K562 (cell line): ENCODE results near the gene MRNIP. TPM values are rescaled to one million over a fixed set of nuclear protein-coding genes. Genes with fewer than 3 reads are reported as not detected.
A peak's percentile ranks its signal among the peaks of the same experiment; 100 is the strongest.

Source experiments
- C11orf30 ChIP-seq: fragments of 450-650 bp; IDR thresholded peaks from 2 replicates; pipeline ENCODE4 v1.6.1; 2016; ENCODE audit warnings: low read depth, mild to moderate bottlenecking
- CBX1 ChIP-seq: sonication (generic); IDR thresholded peaks from 2 replicates; pipeline ENCODE4 v1.6.1; 2016; ENCODE audit warnings: antibody characterized with exemption, low read depth, mild to moderate bottlenecking
- CSDE1 ChIP-seq, 2 experiments: fragments of 450-650 bp; IDR thresholded peaks; 2 replicates each; pipeline ENCODE4 v1.6.1; 2016; ENCODE audit warnings: mild to moderate bottlenecking in 1 of 2
- DIDO1 ChIP-seq: fragments of 450-650 bp; IDR thresholded peaks from 2 replicates; pipeline ENCODE4 v1.6.1; 2016; ENCODE audit warnings: low read depth, missing biosample characterization, missing genetic modification characterization
- ETV5 ChIP-seq: sonication (generic); formaldehyde crosslinking; IDR thresholded peaks from 2 replicates; pipeline ENCODE4 v1.4.0; 2020; ENCODE audit warnings: low read depth, mild to moderate bottlenecking, missing genetic modification reagents
- ETV6 ChIP-seq, 3 experiments: fragments of 150-350 bp in 1 of 3; sonication (generic) in 1 of 3; formaldehyde crosslinking in 1 of 3; IDR thresholded peaks; 2 replicates each; pipeline versions ENCODE4 v1.6.1 to v1.8.0; 2014 to 2022; ENCODE audit warnings: borderline replicate concordance in 2 of 3, low read depth in 2 of 3, antibody characterized with exemption in 1 of 3, low read length in 1 of 3, mild to moderate bottlenecking in 1 of 3, missing genetic modification reagents in 1 of 3
- FOS ChIP-seq: IDR thresholded peaks from 3 replicates; pipeline ENCODE4 v1.6.1; 2011; ENCODE audit not compliant: insufficient read length; ENCODE audit errors: extremely low read depth
- IRF2 ChIP-seq: sonication (generic); formaldehyde crosslinking; IDR thresholded peaks from 2 replicates; pipeline ENCODE4 v1.8.1; 2022; ENCODE audit warnings: mild to moderate bottlenecking, missing genetic modification reagents
- KAT7 ChIP-seq: sonication (generic); formaldehyde crosslinking; IDR thresholded peaks from 2 replicates; pipeline ENCODE4 v1.8.0; 2022; ENCODE audit warnings: missing genetic modification reagents, mild to moderate bottlenecking, borderline replicate concordance
- KLF16 ChIP-seq: IDR thresholded peaks from 2 replicates; pipeline ENCODE4 v1.6.1; 2016; ENCODE audit warnings: antibody characterized with exemption
- NFE2L1 ChIP-seq: fragments of 450-650 bp; IDR thresholded peaks from 2 replicates; pipeline ENCODE4 v1.6.1; 2016; ENCODE audit warnings: missing genetic modification characterization, low read depth, mild to moderate bottlenecking, missing compliant biosample characterization, moderate library complexity, borderline replicate concordance
- NFXL1 ChIP-seq: fragments of 450-650 bp; formaldehyde crosslinking; IDR thresholded peaks from 2 replicates; pipeline ENCODE4 v1.4.0; 2021; ENCODE audit warnings: mild to moderate bottlenecking
- PCBP1 ChIP-seq: fragments of 200-400 bp; formaldehyde crosslinking; IDR thresholded peaks from 2 replicates; pipeline ENCODE4 v1.6.1; 2018; ENCODE audit warnings: mild to moderate bottlenecking, low read depth, low read length; ENCODE audit not compliant: poor library complexity, severe bottlenecking
- PHTF2 ChIP-seq: fragments of 250-450 bp; sonication (Bioruptor Pico); IDR thresholded peaks from 2 replicates; pipeline ENCODE4 v1.5.0; 2021; ENCODE audit warnings: mild to moderate bottlenecking
- POLR2AphosphoS5 ChIP-seq: IDR thresholded peaks from 2 replicates; pipeline ENCODE4 v1.6.1; 2011; ENCODE audit warnings: mild to moderate bottlenecking, low read depth, low read length, moderate library complexity; ENCODE audit not compliant: control insufficient read depth, insufficient read depth
- RBM17 ChIP-seq: fragments of 200-400 bp; formaldehyde crosslinking; IDR thresholded peaks from 2 replicates; pipeline ENCODE4 v1.6.1; 2017; ENCODE audit warnings: low read depth, mild to moderate bottlenecking, low read length, borderline replicate concordance
- SAFB ChIP-seq: fragments of 200-400 bp; formaldehyde crosslinking; IDR thresholded peaks from 2 replicates; pipeline ENCODE4 v1.6.1; 2017; ENCODE audit warnings: low read depth, low read length, borderline replicate concordance
- SIN3A ChIP-seq, 2 experiments: fragments of 150-350 bp in 1 of 2; IDR thresholded peaks; 2 replicates each; pipeline ENCODE4 v1.6.1; 2011 to 2016; ENCODE audit warnings: borderline replicate concordance in 2 of 2, low read depth in 2 of 2, low read length in 2 of 2, mild to moderate bottlenecking in 2 of 2, moderate library complexity in 2 of 2; ENCODE audit not compliant: control insufficient read depth in 1 of 2
- SMAD4 ChIP-seq: fragments of 250-450 bp; sonication (Bioruptor Pico); conservative IDR thresholded peaks from 2 replicates; pipeline ENCODE4 v1.8.0; 2021; ENCODE audit warnings: inconsistent platforms, mild to moderate bottlenecking, moderate library complexity
- SMARCC2 ChIP-seq: fragments of 450-650 bp; IDR thresholded peaks from 2 replicates; pipeline ENCODE4 v1.6.1; 2017; ENCODE audit warnings: antibody characterized with exemption, moderate library complexity, mild to moderate bottlenecking, low read depth
- SRF ChIP-seq, 2 experiments: fragments of 250-450, 450-650 bp in 1 of 2; sonication (Bioruptor Pico) in 1 of 2; sonication (generic) in 1 of 2; formaldehyde crosslinking; IDR thresholded peaks; 2 replicates each; pipeline versions ENCODE4 v1.5.0 to v1.5.1; 2020 to 2022; ENCODE audit warnings: mild to moderate bottlenecking in 1 of 2, missing genetic modification reagents in 1 of 2
- TCF7L2 ChIP-seq: fragments of 150-350 bp; IDR thresholded peaks from 2 replicates; pipeline ENCODE4 v1.6.1; 2016; ENCODE audit warnings: low read depth, mild to moderate bottlenecking, low read length, moderate library complexity
- USF1 ChIP-seq: sonication (generic); formaldehyde crosslinking; IDR thresholded peaks from 2 replicates; pipeline ENCODE4 v1.9.0; 2022; ENCODE audit warnings: mild to moderate bottlenecking, missing genetic modification reagents
- XRCC3 ChIP-seq: fragments of 450-650 bp; IDR thresholded peaks from 2 replicates; pipeline ENCODE4 v1.6.1; 2017; ENCODE audit warnings: mild to moderate bottlenecking, moderate library complexity
- ZNF263 ChIP-seq: sonication (generic); formaldehyde crosslinking; IDR thresholded peaks from 2 replicates; pipeline ENCODE4 v1.8.0; 2022; ENCODE audit warnings: mild to moderate bottlenecking, missing genetic modification reagents, borderline replicate concordance
- ZNF347 ChIP-seq: fragments of 450-650 bp; formaldehyde crosslinking; IDR thresholded peaks from 2 replicates; pipeline ENCODE4 v1.4.0; 2020; ENCODE audit warnings: low read depth, mild to moderate bottlenecking, moderate library complexity
- ZNF561 ChIP-seq: fragments of 450-650 bp; formaldehyde crosslinking; conservative IDR thresholded peaks from 2 replicates; pipeline ENCODE4 v1.4.0; 2020; ENCODE audit warnings: mild to moderate bottlenecking, moderate library complexity
- polyA plus RNA-seq, 8 experiments: library from polyadenylated mRNA; depleted of rRNA in 4 of 8; stranded (reverse) in 5 of 8; unstranded in 3 of 8; fragments of >200 nt; fragmentation: Nextera tagmentation in 2 of 8; fragmentation: Illumina TruSeq in 1 of 8; extraction: Ambion mirVana in 2 of 8; extraction: Trizol in 1 of 8; gene quantifications; 2 replicates each; pipeline versions ENCODE4 v1.2.1 to v1.2.3, GENCODE V29; 2011 to 2014; ENCODE audit warnings: inconsistent platforms in 1 of 8, missing spikeins in 1 of 8
- total RNA-seq, 7 experiments: library from RNA; depleted of rRNA in 6 of 7; stranded (reverse); fragments of >200 nt in 6 of 7; fragmentation: Illumina TruSeq in 2 of 7; extraction: Trizol in 2 of 7; gene quantifications; 2 replicates each; pipeline versions ENCODE4 v1.2.1 to v1.2.3, GENCODE V29; 2011 to 2021; ENCODE audit warnings: low replicate concordance in 1 of 7
- TF ChIP-seq, protein P1 (sequence below), 2 experiments: IDR thresholded peaks; 2 replicates each; pipeline ENCODE4 v1.6.1; 2012; ENCODE audit warnings: improper control_type of control experiment in 2 of 2, low read depth in 2 of 2, low read length in 2 of 2, borderline replicate concordance in 1 of 2

MRNIP gene
- total and polyA plus RNA-seq, 9 of the 15 experiments (the other 6 are each of a cell fraction or from before 2014, with no cell fraction given) = 3.6 to 39.0 (median 16.8) TPM

GRCh38 chr5:179858241-179858585 lies 404 bp downstream of the MRNIP start (continued):
- TF ChIP-seq ZNF263 (CRISPR knock-in tag) = peak; percentile 75; the same call in 1 of the 2 replicates
- TF ChIP-seq USF1 (CRISPR knock-in tag) = 0 out of 2 replicates have a peak, but pooled peaks have one; percentile 2
- no peak for TF ChIP-seq NFE2L1 (tag)
- TF ChIP-seq SAFB = no peak
- no peak for TF ChIP-seq RBM17
- TF ChIP-seq PCBP1 = no peak
- no peak for TF ChIP-seq KLF16
- no peak for TF ChIP-seq KAT7 (CRISPR knock-in tag)
- TF ChIP-seq CSDE1 (IDR thresholded peaks at IDR 0.05) = no peak
- TF ChIP-seq IRF2 (CRISPR knock-in tag) = no peak
- TF ChIP-seq ZNF561 (CRISPR knock-in tag) = no peak
- TF ChIP-seq DIDO1 (tag) = no peak
- no peak for TF ChIP-seq PHTF2 (CRISPR knock-in tag)
- TF ChIP-seq SMARCC2 = no peak
- TF ChIP-seq POLR2AphosphoS5 = no peak
- no peak for TF ChIP-seq SIN3A (IDR thresholded peaks at IDR 0.05; ENCODE audit: borderline replicate concordance in 2 of 2, control insufficient read depth in 1 of 2, low read depth in 2 of 2, low read length in 2 of 2)
- no peak for TF ChIP-seq TCF7L2
- no peak for TF ChIP-seq ETV6 (IDR thresholded peaks at IDR 0.05; ENCODE audit: borderline replicate concordance in 1 of 2, low read depth in 2 of 2, low read length in 1 of 2)
- TF ChIP-seq ETV6 (CRISPR knock-in tag; IDR thresholded peaks at IDR 0.05; ENCODE audit: borderline replicate concordance) = no peak
- no peak for TF ChIP-seq C11orf30
- 0 out of 2 replicates have a peak, but pooled peaks have one; percentile 3 for TF ChIP-seq SMAD4 (CRISPR knock-in tag)
- no peak for TF ChIP-seq ZNF347 (CRISPR knock-in tag)
- TF ChIP-seq FOS = no peak
- no peak for TF ChIP-seq ETV5
- TF ChIP-seq CBX1 = no peak
- no peak for TF ChIP-seq SRF (CRISPR knock-in tag; IDR thresholded peaks at IDR 0.05)
- TF ChIP-seq, protein P1, sequence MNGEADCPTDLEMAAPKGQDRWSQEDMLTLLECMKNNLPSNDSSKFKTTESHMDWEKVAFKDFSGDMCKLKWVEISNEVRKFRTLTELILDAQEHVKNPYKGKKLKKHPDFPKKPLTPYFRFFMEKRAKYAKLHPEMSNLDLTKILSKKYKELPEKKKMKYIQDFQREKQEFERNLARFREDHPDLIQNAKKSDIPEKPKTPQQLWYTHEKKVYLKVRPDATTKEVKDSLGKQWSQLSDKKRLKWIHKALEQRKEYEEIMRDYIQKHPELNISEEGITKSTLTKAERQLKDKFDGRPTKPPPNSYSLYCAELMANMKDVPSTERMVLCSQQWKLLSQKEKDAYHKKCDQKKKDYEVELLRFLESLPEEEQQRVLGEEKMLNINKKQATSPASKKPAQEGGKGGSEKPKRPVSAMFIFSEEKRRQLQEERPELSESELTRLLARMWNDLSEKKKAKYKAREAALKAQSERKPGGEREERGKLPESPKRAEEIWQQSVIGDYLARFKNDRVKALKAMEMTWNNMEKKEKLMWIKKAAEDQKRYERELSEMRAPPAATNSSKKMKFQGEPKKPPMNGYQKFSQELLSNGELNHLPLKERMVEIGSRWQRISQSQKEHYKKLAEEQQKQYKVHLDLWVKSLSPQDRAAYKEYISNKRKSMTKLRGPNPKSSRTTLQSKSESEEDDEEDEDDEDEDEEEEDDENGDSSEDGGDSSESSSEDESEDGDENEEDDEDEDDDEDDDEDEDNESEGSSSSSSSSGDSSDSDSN (IDR thresholded peaks at IDR 0.05; ENCODE audit: borderline replicate concordance in 1 of 2, low read depth in 2 of 2, low read length in 2 of 2) = peak in 1 of 2 experiments; percentile 80; a peak in 2 of 4 replicates
- TF ChIP-seq XRCC3 = no peak
- TF ChIP-seq NFXL1 (CRISPR knock-in tag) = no peak
